Measurements from ENCODE around the gene VAV1. TPM values are rescaled to one million over a fixed set of nuclear protein-coding genes. Genes with fewer than 3 reads are reported as not detected.

Gene VAV1
- total RNA-seq, 1 experiment from 2014 or later, result 0.05 TPM

GRCh38 chr19:6842871-6843607 lies 70.5 kb downstream of the VAV1 start:
- ChIA-PET POLR2A (no interaction called here), CTCF (no interaction called here)

GRCh38 chr19:6847828-6848200 lies 75.3 kb downstream of the VAV1 start:
- DNase-seq (ENCODE audit: low read depth, low spot score), result no peak
- no peaks in the 10 kb centered on the region for H3K9me3 ChIP-seq (ENCODE audit: control insufficient read depth, insufficient read depth, low read depth, low read length)
- in situ Hi-C loops (cut with HindIII; ENCODE audit: low pct_unique_long_range_greater_than_20kb, low sequenced_read_pairs), result no loop called here
- POLR2A ChIA-PET, result no interaction called here
- no peak overlapping the region for H3K4me3 ChIP-seq (ENCODE audit: low read depth in 2 of 2, low read length in 2 of 2)
- CTCF ChIA-PET, result no interaction called here
- no peaks in the 10 kb centered on the region for H3K36me3 ChIP-seq (ENCODE audit: control insufficient read depth, insufficient read depth, low read length)
- no TSS peak for BruUV-seq (replicated peaks)
- H3K4me1 ChIP-seq (ENCODE audit: control insufficient read depth, insufficient read depth, low read length), result no peaks in the 10 kb centered on the region
- H3K27me3 ChIP-seq (ENCODE audit: control insufficient read depth, insufficient read depth, low read length), result no peaks in the 10 kb centered on the region
- TF ChIP-seq TCF7L2 (IDR thresholded peaks at IDR 0.05; ENCODE audit: low read depth, low read length) (no peak), CTCF (IDR thresholded peaks at IDR 0.05) (no peak), REST (IDR thresholded peaks at IDR 0.05; ENCODE audit: insufficient read depth in 1 of 2, low read depth in 2 of 2, low read length in 1 of 2) (no peak), POLR2AphosphoS5 (IDR thresholded peaks at IDR 0.05; ENCODE audit: low read depth, low read length) (no peak), SIN3A (IDR thresholded peaks at IDR 0.05; ENCODE audit: borderline replicate concordance, insufficient read depth, low read depth, low read length) (no peak)
- no peak overlapping the region for H3K27ac ChIP-seq (ENCODE audit: low read length)
- no peak for ATAC-seq
- intact Hi-C loops (cut with micrococcal nuclease; ENCODE audit: unreplicated experiment), result no loop called here

More at GRCh38 chr19:6842871-6843607, 70.5 kb downstream of the VAV1 start:
- no peak for TF ChIP-seq SIN3A (IDR thresholded peaks at IDR 0.05; ENCODE audit: borderline replicate concordance, insufficient read depth, low read depth, low read length)
- no peak for TF ChIP-seq TCF7L2 (IDR thresholded peaks at IDR 0.05; ENCODE audit: low read depth, low read length)
- TF ChIP-seq REST (IDR thresholded peaks at IDR 0.05; ENCODE audit: insufficient read depth in 1 of 2, low read depth in 2 of 2, low read length in 1 of 2), result no peak
- TF ChIP-seq CTCF (IDR thresholded peaks at IDR 0.05), result no peak
- no peak for TF ChIP-seq POLR2AphosphoS5 (IDR thresholded peaks at IDR 0.05; ENCODE audit: low read depth, low read length)
- Histone ChIP-seq H3K4me1 (ENCODE audit: control insufficient read depth, insufficient read depth, low read length) (no peaks in the 10 kb centered on the region), H3K4me3 (ENCODE audit: low read depth in 2 of 2, low read length in 2 of 2) (no peak overlapping the region), H3K36me3 (ENCODE audit: control insufficient read depth, insufficient read depth, low read length) (no peaks in the 10 kb centered on the region), H3K27ac (ENCODE audit: low read length) (no peak overlapping the region), H3K27me3 (ENCODE audit: control insufficient read depth, insufficient read depth, low read length) (no peaks in the 10 kb centered on the region), H3K9me3 (ENCODE audit: control insufficient read depth, insufficient read depth, low read depth, low read length) (no peaks in the 10 kb centered on the region)
- in situ Hi-C loops (cut with HindIII; ENCODE audit: low pct_unique_long_range_greater_than_20kb, low sequenced_read_pairs) (no loop called here), intact Hi-C loops (cut with micrococcal nuclease; ENCODE audit: unreplicated experiment) (no loop called here)
- ATAC-seq (no peak), DNase-seq (ENCODE audit: low read depth, low spot score) (no peak)
- BruUV-seq (replicated peaks), result no TSS peak
